ENCODE data around the gene HIPK2.

The HIPK2 gene

DNA sequence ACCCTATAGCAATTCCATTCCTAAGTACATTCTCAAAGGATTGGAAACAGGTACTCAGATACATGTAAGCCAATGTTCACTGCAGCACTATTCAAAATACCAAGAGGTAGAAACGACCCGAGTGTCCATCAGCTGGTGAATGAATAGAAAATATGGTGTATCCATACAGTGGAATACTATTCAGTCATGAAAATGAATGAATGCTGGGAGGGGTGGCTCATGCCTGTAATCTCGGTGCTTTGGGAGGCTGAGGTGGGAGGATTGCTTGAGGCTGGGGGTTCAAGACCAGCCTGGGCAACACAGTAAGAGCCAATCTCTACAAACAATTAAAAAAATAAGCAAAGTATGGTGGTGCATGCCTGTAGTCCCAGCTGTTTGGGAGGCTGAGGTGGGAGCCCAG, 191.5 kb downstream of the HIPK2 start:
- H3K4me2 ChIP-seq (ENCODE audit: low read depth, low read length, poor library complexity, severe bottlenecking), result no peak overlapping the region
- H3K27me3 ChIP-seq (ENCODE audit: insufficient read depth, low read length, poor library complexity, severe bottlenecking), result no peaks in the 10 kb centered on the region
- H3K4me3 ChIP-seq (ENCODE audit: low read length, poor library complexity, severe bottlenecking), result no peak overlapping the region
- H4K20me1 ChIP-seq (ENCODE audit: insufficient read depth, low read length, poor library complexity, severe bottlenecking), result no peaks in the 10 kb centered on the region
- H3F3A ChIP-seq (ENCODE audit: low read depth), result no peaks in the 10 kb centered on the region
- H3K79me2 ChIP-seq (ENCODE audit: insufficient read depth, low read length), result no peaks in the 10 kb centered on the region
- H3K9me3 ChIP-seq (ENCODE audit: insufficient read depth, low read depth, low read length), result no peaks in the 10 kb centered on the region
- TF ChIP-seq, protein P1, sequence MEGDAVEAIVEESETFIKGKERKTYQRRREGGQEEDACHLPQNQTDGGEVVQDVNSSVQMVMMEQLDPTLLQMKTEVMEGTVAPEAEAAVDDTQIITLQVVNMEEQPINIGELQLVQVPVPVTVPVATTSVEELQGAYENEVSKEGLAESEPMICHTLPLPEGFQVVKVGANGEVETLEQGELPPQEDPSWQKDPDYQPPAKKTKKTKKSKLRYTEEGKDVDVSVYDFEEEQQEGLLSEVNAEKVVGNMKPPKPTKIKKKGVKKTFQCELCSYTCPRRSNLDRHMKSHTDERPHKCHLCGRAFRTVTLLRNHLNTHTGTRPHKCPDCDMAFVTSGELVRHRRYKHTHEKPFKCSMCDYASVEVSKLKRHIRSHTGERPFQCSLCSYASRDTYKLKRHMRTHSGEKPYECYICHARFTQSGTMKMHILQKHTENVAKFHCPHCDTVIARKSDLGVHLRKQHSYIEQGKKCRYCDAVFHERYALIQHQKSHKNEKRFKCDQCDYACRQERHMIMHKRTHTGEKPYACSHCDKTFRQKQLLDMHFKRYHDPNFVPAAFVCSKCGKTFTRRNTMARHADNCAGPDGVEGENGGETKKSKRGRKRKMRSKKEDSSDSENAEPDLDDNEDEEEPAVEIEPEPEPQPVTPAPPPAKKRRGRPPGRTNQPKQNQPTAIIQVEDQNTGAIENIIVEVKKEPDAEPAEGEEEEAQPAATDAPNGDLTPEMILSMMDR (conservative IDR thresholded peaks at IDR 0.05; ENCODE audit: low read length), result no peak
- TF ChIP-seq EZH2phosphoT487 (IDR thresholded peaks at IDR 0.05; ENCODE audit: borderline replicate concordance), result no peak
- peaks cover 12% of the 10 kb centered on the region for H3K4me1 ChIP-seq (ENCODE audit: insufficient read depth, low read length, poor library complexity, severe bottlenecking)
- no peak overlapping the region for H2AFZ ChIP-seq (ENCODE audit: low read length)
- no peak overlapping the region for H3K9ac ChIP-seq (ENCODE audit: low read depth, low read length, poor library complexity, severe bottlenecking)
- peaks cover 30% of the 10 kb centered on the region; the same call in 1 of the 2 replicates for H3K36me3 ChIP-seq (ENCODE audit: insufficient read depth, low read length)
- H3K9me2 ChIP-seq (replicated peaks; ENCODE audit: low read depth, low read length), result no peaks in the 10 kb centered on the region

DNA sequence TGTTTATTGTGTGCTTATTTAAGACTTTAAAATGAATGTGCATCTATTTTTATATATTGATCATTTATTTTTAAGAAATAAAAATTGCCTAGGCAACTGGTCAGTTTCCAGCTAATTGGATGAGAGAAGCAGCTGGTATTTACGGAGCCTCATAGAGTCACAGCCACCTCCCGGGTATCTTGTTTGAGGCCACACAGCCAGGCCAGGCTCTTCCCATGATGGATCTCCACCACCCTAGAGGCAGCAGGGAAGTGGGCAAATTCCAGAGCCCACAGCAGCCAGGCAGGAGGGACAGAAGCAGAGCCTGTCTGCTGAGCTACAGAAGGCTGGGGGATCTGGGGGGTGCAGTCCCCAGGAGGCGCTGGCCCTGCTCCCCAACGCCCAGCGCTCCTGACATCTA, 192.8 kb downstream of the HIPK2 start:
- Histone ChIP-seq H3F3A (ENCODE audit: low read depth) (no peaks in the 10 kb centered on the region), H2AFZ (ENCODE audit: low read length) (no peak overlapping the region), H3K4me2 (ENCODE audit: low read depth, low read length, poor library complexity, severe bottlenecking) (no peak overlapping the region), H3K27me3 (ENCODE audit: insufficient read depth, low read length, poor library complexity, severe bottlenecking) (no peaks in the 10 kb centered on the region), H3K79me2 (ENCODE audit: insufficient read depth, low read length) (no peaks in the 10 kb centered on the region), H3K9me3 (ENCODE audit: insufficient read depth, low read depth, low read length) (no peaks in the 10 kb centered on the region), H3K4me1 (ENCODE audit: insufficient read depth, low read length, poor library complexity, severe bottlenecking) (peaks cover 12% of the 10 kb centered on the region), H3K9me2 (replicated peaks; ENCODE audit: low read depth, low read length) (no peaks in the 10 kb centered on the region), H4K20me1 (ENCODE audit: insufficient read depth, low read length, poor library complexity, severe bottlenecking) (no peaks in the 10 kb centered on the region), H3K36me3 (ENCODE audit: insufficient read depth, low read length) (peaks cover 37% of the 10 kb centered on the region; the same call in 1 of the 2 replicates), H3K4me3 (ENCODE audit: low read length, poor library complexity, severe bottlenecking) (no peak overlapping the region), H3K9ac (ENCODE audit: low read depth, low read length, poor library complexity, severe bottlenecking) (no peak overlapping the region)
- TF ChIP-seq, protein P1 (conservative IDR thresholded peaks at IDR 0.05; ENCODE audit: low read length), result no peak
- TF ChIP-seq EZH2phosphoT487 (IDR thresholded peaks at IDR 0.05; ENCODE audit: borderline replicate concordance), result no peak

DNA sequence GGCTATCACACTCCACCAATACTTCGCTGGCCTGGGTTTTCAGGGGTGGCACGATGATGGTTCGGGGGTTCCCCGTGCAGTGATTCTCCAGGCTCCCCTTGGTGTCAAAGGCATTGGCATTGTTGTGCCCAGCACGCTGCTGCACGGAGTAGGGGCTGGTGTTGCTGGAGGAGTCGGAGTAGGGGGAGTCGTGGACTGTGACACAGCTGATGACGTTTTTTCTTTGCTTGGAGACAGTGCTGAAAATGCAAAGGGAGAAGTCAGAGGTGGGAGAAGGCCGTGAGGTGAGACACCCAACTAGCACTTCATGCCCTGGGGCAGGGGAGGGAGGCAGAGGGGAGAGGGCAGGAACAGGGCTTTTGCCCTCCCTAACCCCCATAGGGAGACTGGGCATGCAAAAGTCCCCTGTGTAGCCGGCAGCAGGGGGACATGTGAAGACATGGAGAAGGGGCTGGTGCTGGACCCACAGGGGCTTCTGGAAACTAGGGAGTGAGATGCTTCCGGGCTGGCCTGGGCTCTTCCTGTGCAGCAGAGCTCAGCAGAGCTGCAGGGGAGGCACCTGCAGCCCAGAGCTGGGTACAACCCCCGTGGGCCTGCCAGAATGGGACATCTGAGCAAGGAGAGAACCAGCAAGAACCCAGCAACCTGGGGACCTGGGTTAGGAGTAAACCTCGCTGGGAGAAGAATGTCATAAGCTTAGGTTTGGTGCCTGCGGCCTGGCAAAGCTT, 193.8 kb downstream of the HIPK2 start:
- no peak overlapping the region for H3K4me2 ChIP-seq (ENCODE audit: low read depth, low read length, poor library complexity, severe bottlenecking)
- no peak overlapping the region for H3K4me3 ChIP-seq (ENCODE audit: low read length, poor library complexity, severe bottlenecking)
- H3K9me2 ChIP-seq (replicated peaks; ENCODE audit: low read depth, low read length), result no peaks in the 10 kb centered on the region
- H4K20me1 ChIP-seq (ENCODE audit: insufficient read depth, low read length, poor library complexity, severe bottlenecking), result no peaks in the 10 kb centered on the region
- H2AFZ ChIP-seq (ENCODE audit: low read length), result no peak overlapping the region
- no peaks in the 10 kb centered on the region for H3K27me3 ChIP-seq (ENCODE audit: insufficient read depth, low read length, poor library complexity, severe bottlenecking)
- H3K36me3 ChIP-seq (ENCODE audit: insufficient read depth, low read length), result peaks cover 30% of the 10 kb centered on the region; the same call in 1 of the 2 replicates
- no peak for TF ChIP-seq EZH2phosphoT487 (IDR thresholded peaks at IDR 0.05; ENCODE audit: borderline replicate concordance)
- TF ChIP-seq, protein P1 (conservative IDR thresholded peaks at IDR 0.05; ENCODE audit: low read length), result no peak
- peaks cover 12% of the 10 kb centered on the region for H3K4me1 ChIP-seq (ENCODE audit: insufficient read depth, low read length, poor library complexity, severe bottlenecking)
- H3F3A ChIP-seq (ENCODE audit: low read depth), result no peaks in the 10 kb centered on the region
- H3K79me2 ChIP-seq (ENCODE audit: insufficient read depth, low read length), result no peaks in the 10 kb centered on the region
- no peaks in the 10 kb centered on the region for H3K9me3 ChIP-seq (ENCODE audit: insufficient read depth, low read depth, low read length)
- no peak overlapping the region for H3K9ac ChIP-seq (ENCODE audit: low read depth, low read length, poor library complexity, severe bottlenecking)
